HG02678 (cell line): ENCODE measurements around the gene ZNF438.
"Not testable (repeated sequence)": the region's sequence is repeated elsewhere in the genome, so short reads cannot be mapped to it uniquely, and the experiment has no call there.

ENCODE experiments used
- ATAC-seq: cut with Tn5 transposase; IDR thresholded peaks from one replicate; pipeline ENCODE4 v1.9.1; 2021; ENCODE audit warnings: mild to moderate bottlenecking, moderate library complexity; ENCODE audit not compliant: unreplicated experiment

Gene ZNF438

DNA sequence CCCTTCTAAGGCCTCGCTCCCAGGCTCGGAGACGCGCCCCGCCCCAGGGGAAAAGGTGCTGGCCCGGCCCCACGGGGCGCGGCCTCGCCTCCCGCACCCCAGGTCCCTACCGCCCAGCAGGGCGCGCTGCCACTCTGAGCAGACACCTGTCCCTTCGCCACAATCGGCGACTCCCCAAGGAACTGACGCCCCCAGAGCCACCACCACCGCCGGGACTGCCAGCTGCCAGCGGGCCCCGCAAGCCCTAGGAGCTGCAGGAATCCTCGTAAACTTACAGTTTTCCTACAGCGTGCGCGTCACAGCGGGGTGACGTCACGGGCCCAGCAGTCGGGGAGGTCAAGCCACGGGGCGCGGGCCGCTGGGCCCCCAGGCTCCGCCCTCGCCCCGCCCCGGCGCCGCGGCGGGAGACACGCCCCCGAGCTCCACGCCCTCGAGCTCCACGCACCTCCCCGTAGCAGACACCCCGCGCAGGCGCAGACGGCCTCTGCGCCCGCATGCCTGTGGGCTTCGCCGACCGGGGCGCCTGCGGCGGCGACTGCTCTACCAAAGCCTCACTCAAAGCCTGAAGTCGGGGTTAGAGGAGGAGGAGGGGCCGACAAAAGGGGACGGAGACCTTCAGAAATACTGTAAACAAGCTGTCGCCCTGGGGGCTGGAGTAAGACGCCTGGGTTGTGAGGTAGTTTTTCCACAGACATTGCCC lies at the start of gene ZNF438:
ZNF438 (minus strand) TSS at position 308 of the 700 bp plus-strand sequence. CDS start 154,831 bp downstream, outside the sequence.
- ATAC-seq: peak; percentile 82

DNA sequence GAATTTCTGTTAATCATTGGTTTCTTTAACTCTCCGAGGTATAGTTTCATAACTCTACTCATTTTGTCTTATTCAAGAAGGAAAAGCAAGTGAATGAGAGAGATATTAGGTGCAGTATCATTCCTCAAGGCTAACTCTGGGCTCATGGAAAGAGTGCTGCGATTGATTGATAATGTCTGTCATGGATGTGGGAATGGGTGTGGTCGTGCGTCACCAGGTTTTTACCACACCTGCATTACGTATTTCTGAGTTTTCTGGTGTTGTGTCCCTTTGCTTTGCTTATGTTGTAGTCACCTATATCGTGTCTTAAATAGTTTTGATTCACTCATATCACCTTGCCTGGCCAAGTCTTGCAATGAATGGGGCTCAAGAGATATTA lies 44.9 kb upstream of the ZNF438 start:
- ATAC-seq: no peak

- no peak for ATAC-seq
Measured at GRCh38 chr10:31075881-31076609, 44.4 kb upstream of the ZNF438 start.

GRCh38 chr10:31075434-31075833 lies 43.8 kb upstream of the ZNF438 start:
- no peak for ATAC-seq

DNA sequence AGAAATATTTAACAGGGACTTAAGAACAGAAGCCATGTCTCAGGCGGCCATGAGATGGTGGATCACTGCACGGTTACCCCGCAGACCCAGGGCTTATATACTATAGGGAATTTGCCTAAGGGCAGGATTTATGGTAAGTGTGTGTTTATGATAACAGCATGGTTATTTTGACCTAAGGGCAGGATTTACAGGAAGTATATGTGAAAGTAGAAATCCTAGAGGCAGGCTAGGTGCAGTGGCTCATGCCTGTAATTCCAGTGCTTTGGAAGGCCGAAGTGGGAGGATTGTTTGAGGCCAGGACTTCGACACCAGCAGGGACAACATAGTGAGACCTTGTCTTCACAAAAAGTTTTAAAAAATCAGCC lies 43.0 kb upstream of the ZNF438 start:
- no peak for ATAC-seq

GRCh38 chr10:31073996-31074721 lies 42.5 kb upstream of the ZNF438 start:
- ATAC-seq: no peak

GRCh38 chr10:31073211-31073610 lies 41.5 kb upstream of the ZNF438 start:
- no peak for ATAC-seq

- no peak for ATAC-seq
Measured at GRCh38 chr10:31072451-31072850, 40.8 kb upstream of the ZNF438 start.

- no peak for ATAC-seq
Measured at GRCh38 chr10:31071232-31072005, 39.8 kb upstream of the ZNF438 start.

DNA sequence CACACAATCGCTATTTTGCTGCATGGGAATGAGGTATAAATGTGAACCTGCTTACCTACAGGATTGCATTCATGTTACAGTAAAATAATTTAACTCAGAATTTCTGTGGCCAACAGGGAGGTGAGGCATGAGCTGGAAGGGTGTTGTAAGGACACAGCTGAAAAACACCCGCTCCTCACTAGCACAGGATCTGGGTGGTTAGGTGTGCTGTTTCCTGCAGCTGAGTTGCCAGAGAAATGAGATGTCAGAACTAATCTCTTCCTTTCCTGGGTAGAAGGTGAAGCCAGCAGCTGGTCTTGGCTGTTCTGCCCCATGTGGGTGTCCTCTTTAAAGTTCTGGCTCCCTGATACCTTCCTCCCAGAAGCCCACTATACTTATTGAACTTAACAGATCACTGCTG lies 39.0 kb upstream of the ZNF438 start:
- no peak for ATAC-seq

DNA sequence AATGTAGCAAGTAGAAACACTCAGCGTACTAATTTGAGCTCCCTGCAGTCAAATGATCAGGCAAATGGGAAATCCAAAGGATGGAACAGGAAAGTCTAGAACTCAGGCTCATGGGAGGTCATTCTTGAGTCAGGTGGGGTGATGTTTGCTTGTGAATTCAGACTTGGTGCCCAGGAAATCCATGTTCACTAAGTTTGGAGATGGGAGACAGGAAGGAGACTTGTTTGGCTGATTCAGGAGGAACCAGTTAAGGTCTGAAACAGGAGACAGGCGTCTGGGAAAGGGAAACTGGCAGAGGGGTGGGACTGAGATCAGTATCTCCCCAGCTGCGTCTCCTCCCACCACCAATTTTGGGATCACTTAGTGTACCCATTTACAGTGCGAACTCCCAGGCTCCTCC lies 38.4 kb upstream of the ZNF438 start:
- no peak for ATAC-seq

DNA sequence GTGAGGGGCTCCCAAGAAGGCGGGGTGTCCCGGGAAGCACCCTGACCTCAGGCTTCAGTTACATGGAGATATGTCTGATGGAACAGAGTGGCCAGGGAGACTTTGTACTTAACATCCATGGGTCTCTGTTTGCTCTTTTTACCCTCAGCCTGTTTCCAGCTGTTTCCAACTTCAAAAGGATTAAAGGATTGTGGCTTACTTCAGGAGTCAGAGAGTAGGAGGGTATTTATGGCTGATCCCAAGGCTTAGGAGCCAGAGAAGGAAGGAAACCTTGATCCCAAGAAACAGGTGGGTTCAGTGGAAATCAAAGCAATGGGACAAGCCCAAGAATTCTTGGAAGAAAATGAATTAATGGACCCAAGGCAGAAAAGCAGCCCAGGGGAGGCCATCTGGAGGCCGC lies 37.7 kb upstream of the ZNF438 start:
- ATAC-seq: no peak

- ATAC-seq: no peak
Measured at GRCh38 chr10:31064348-31064747, 32.7 kb upstream of the ZNF438 start.

DNA sequence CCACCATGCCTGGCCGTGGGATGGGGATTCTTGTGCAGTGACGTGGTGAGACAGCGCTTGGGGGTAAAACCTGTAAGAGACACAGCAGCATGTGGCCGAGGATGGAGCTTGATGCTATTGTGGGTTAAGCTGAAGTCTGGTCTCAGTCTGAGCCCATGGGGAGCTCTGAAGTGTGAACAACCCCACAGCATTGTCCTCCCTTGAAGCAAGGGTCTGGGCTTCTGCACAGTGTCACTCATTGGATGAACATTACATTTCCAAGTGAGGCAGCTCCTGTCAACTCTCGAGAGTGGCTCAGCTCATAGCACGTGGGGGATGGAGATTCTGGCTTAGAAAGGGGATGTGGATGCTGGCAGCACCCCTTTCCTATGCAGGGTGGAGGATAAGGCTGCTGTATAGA lies 32.2 kb upstream of the ZNF438 start:
- no peak for ATAC-seq

GRCh38 chr10:31062856-31063255 lies 31.2 kb upstream of the ZNF438 start:
- no peak for ATAC-seq

DNA sequence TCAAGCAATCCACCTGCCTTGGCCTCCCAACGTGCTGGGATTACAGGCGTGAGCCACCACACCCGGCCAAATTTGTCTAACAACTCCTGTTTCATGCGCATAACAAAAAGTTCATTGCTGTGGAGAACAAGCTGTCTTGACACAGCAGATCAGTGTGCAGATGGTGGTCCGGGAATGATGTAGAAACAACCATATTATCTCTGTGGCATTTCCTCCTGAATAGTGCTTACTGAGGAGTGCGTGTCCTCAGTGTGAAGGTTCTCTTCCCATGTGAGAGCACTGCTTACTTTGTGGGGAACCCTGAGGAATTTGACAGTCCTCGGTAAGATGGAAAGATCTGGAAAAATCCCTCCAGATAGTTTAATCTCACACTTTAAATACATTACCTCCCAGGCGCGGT lies 30.3 kb upstream of the ZNF438 start:
- ATAC-seq: no peak

GRCh38 chr10:31058795-31059703 lies 27.4 kb upstream of the ZNF438 start:
- ATAC-seq: no peak

GRCh38 chr10:31056678-31057077 lies 25.0 kb upstream of the ZNF438 start:
- ATAC-seq: not testable (repeated sequence)

DNA sequence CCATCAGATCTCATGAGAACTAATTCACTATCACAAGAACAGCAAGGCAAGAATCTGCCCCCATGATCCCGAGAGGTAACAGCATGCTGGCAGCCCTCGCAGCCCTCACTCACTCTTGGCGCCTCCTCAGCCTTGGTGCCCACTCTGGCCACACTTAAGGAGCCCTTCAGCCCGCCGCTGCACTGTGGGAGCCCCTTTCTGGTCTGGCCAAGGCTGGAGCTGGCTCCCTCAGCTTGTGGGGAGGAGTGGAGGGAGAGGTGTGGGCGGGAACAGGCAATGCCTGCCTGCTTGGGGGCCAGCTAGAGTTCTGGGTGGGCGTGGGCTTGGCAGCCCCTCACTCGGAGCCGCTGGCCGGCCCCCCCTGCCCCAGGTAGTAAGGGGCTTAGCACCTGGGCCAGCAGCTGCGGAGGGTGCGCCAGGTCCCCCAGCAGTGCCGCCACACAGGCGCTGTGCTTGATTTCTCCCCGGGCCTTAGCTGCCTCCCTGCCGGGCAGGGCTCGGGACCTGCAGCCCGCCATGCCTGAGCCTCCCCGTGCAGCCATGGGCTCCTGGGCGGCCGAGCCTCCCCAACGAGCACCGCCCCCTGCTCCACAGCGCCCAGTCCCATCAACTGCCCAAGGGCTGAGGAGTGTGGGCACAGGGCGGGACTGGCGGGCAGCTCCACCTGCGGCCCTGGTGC lies 24.0 kb upstream of the ZNF438 start:
- ATAC-seq: no peak

- no peak for ATAC-seq
Measured at GRCh38 chr10:31051703-31052102, 20.0 kb upstream of the ZNF438 start.
